Heart left ventricle (tissue), 16 donors: ENCODE data around the gene VAT1L. TPM values are rescaled to one million over a fixed set of nuclear protein-coding genes. Genes with fewer than 3 reads are reported as not detected.

Source experiments
- ATAC-seq, 4 donors: fragments of 200-7000 bp; cut with Tn5 transposase; one replicate each; pipeline ENCODE4 v1.9.1; 2020 to 2022; ENCODE audit warnings: moderate library complexity in 4 of 4, mild to moderate bottlenecking in 3 of 4, moderate number of reproducible peaks in 1 of 4
- DNase-seq, 5 donors: peaks; one replicate each; pipeline ENCODE4 v3.0.0-alpha.2; 2020
- H3K27ac ChIP-seq, 12 donors: fragments of 200-600 bp; sonication (generic) in 4 of 12; one replicate each; pipeline versions ENCODE4 v1.5.0 to v1.8.0; 2016 to 2022; ENCODE audit warnings: mild to moderate bottlenecking in 2 of 12
- H3K27me3 ChIP-seq, 9 donors: fragments of 200-600 bp; sonication (generic) in 2 of 9; one replicate each; pipeline versions ENCODE4 v1.5.1 to v1.8.0; 2016 to 2022; ENCODE audit warnings: mild to moderate bottlenecking in 3 of 9
- H3K36me3 ChIP-seq, 9 donors: fragments of 200-600 bp; sonication (generic) in 2 of 9; one replicate each; pipeline versions ENCODE4 v1.5.0 to v1.8.0; 2018 to 2022; ENCODE audit warnings: mild to moderate bottlenecking in 2 of 9
- H3K4me1 ChIP-seq, 12 donors: fragments of 200-600 bp; sonication (generic) in 4 of 12; one replicate each; pipeline versions ENCODE4 v1.5.0 to v1.8.0; 2016 to 2022; ENCODE audit warnings: mild to moderate bottlenecking in 3 of 12
- H3K4me3 ChIP-seq, 12 donors: fragments of 200-600 bp; sonication (generic) in 4 of 12; one replicate each; pipeline versions ENCODE4 v1.5.0 to v1.8.0; 2017 to 2022; ENCODE audit warnings: mild to moderate bottlenecking in 9 of 12, moderate library complexity in 4 of 12
- H3K9me3 ChIP-seq, 12 donors: fragments of 200-600 bp; sonication (generic) in 4 of 12; one replicate each; pipeline versions ENCODE4 v1.5.0 to v1.8.0; 2016 to 2022; ENCODE audit warnings: mild to moderate bottlenecking in 1 of 12
- POLR2A ChIP-seq, 2 donors: fragments of 450-650 bp; IDR thresholded peaks; one replicate each; pipeline ENCODE4 v1.6.1; 2017; ENCODE audit warnings: antibody characterized with exemption in 2 of 2, mild to moderate bottlenecking in 2 of 2, moderate library complexity in 2 of 2
- WGBS, 4 donors: extraction: QIAGEN DNeasy Blood & Tissue Kit in 2 of 4; methylation state at CpG; one replicate each; pipeline versions ENCODE4 v1.1.5 to v1.1.7; 2013 to 2018; 5-methylcytosine and 5-hydroxymethylcytosine counted together
- intact Hi-C, 10 donors: fragments of 100-400 bp; cut with DNase I; formaldehyde crosslinking; loops; one replicate each; pipeline versions ENCODE4 v1.11.1 to v1.14.2; 2022
- polyA plus RNA-seq, 2 donors: library from polyadenylated mRNA; stranded (reverse); fragments of 200-250 nt; gene quantifications; one replicate each; pipeline ENCODE4 v1.2.3, GENCODE V29; 2013
- total RNA-seq, 9 donors: library from RNA; depleted of rRNA in 2 of 9; stranded (reverse); fragments of >200 nt in 2 of 9; fragmentation: NEBNext Ultra II Directional in 3 of 9; extraction: Animal tissue kit (Norgen Biotek cat#: 25700) in 3 of 9; gene quantifications; one replicate each; pipeline versions ENCODE4 v1.1.0 to v1.2.4, GENCODE V29; 2016 to 2023
- TF ChIP-seq, protein P1 (sequence below), 12 donors: fragments of 200-600 bp; sonication (generic) in 4 of 12; IDR thresholded peaks; one replicate each; pipeline versions ENCODE4 v1.5.0 to v1.8.0; 2018 to 2022; ENCODE audit warnings: antibody characterized with exemption in 12 of 12, mild to moderate bottlenecking in 5 of 12
- donor health status: ischemic (EF 13 %, LVEDD 7.1; RV severe dilation, severe dysfunction).
- donor health status: healthy with polysubstance abuse.
- donor health status: DM: no; HTN: yes; CAD: no.
- donor health status: DM: no; HTN: no; CAD: no.
- donor health status: ischemic (EF 25% LVEDD 6.9; RV normal size, moderate dysfunction).
- donor health status: ischemic (EF 25% LVEDD 5.7; RV mildly dilated, moderate dysfunction).
- donor health status: healthy.
- donor health status: DM: yes; HTN: yes; CAD: no.
- donor health status: ischemic (EF 35%, LVEDD 5.7; RV mildly dilated, moderate dysfunction).
- donor health status: nonischemic (EF 11% LVEDD 7.7; RV severe dilation, severe dysfunction).
- donor health status: DM: yes; HTN: yes; CAD: no.
- donor health status: PGD.
- donor health status: ischemic (EF 29% LVEDD 5.4; RV normal size, mild dysfunction).
- donor health status: nonischemic (EF 23%, LVEDD 6.1; RV moderate dilation, normal function).

The VAT1L gene
- total and polyA plus RNA-seq, 11 donors: 0.32 to 57.5 (median 11.0) TPM

DNA sequence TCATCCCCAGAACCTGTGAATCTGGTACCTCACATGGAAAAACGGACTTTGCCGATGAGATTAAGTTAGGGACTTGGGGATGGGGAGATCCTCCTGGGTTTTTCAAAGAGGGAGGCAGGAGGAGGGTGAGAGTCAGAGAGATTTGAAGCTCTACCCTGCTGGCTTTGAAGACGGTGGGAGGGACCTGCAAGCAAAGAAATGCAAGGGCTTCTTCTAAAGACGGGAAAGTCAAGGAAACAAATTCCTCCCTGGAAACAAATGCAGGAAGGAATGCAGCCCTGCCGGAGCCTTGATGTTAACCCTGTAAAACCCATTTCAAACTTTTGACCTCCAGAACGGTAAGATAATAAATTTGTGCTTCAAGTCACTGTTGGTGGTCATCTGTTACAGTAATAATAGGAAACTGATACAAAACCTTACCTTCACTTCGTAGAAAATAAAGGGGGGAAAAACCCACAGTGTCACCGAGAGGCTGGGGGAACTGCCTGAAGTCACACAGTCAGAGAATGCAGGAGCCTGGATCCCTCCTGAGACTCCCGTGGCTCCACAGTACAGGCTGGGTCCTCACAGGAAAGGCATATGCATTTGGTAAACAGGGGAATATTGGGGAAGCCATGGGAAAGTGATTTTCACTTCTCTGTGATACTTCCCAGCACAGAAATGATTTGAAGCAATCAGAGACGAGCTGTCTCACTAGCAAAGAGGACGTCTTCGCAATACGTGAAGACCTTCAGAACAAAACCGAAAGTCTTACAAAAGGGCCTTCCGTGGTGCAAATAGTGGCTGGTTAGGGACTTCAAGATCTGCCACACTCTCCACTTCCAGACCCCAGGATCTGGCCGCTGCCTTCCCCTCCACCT, 175.1 kb downstream of the VAT1L start:
- TF ChIP-seq, protein P1, sequence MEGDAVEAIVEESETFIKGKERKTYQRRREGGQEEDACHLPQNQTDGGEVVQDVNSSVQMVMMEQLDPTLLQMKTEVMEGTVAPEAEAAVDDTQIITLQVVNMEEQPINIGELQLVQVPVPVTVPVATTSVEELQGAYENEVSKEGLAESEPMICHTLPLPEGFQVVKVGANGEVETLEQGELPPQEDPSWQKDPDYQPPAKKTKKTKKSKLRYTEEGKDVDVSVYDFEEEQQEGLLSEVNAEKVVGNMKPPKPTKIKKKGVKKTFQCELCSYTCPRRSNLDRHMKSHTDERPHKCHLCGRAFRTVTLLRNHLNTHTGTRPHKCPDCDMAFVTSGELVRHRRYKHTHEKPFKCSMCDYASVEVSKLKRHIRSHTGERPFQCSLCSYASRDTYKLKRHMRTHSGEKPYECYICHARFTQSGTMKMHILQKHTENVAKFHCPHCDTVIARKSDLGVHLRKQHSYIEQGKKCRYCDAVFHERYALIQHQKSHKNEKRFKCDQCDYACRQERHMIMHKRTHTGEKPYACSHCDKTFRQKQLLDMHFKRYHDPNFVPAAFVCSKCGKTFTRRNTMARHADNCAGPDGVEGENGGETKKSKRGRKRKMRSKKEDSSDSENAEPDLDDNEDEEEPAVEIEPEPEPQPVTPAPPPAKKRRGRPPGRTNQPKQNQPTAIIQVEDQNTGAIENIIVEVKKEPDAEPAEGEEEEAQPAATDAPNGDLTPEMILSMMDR (IDR thresholded peaks at IDR 0.05): no peak
- no peak for TF ChIP-seq POLR2A (IDR thresholded peaks at IDR 0.05)
- Histone ChIP-seq H3K4me1 (peaks cover 0 to 5% (median 0%) of the 10 kb centered on the region in 12 donors), H3K36me3 (no peaks in the 10 kb centered on the region), H3K27ac (no peak overlapping the region), H3K4me3 (no peak overlapping the region), H3K9me3 (no peaks in the 10 kb centered on the region), H3K27me3 (peaks cover 0 to 21% (median 0%) of the 10 kb centered on the region in 9 donors)
- DNase-seq (no peak), ATAC-seq (no peak)
- 43 to 62% (median 48%) methylated on average over 16 of the region's 16 CpGs for WGBS, 4 donors
- intact Hi-C loops: loop anchor here in 4 of 10 donors (2.0 to 10.0 kb wide), 4 partner anchors 105 to 179 kb away; partner anchors contain the start of gene VAT1L (in 1 of the 4)

DNA sequence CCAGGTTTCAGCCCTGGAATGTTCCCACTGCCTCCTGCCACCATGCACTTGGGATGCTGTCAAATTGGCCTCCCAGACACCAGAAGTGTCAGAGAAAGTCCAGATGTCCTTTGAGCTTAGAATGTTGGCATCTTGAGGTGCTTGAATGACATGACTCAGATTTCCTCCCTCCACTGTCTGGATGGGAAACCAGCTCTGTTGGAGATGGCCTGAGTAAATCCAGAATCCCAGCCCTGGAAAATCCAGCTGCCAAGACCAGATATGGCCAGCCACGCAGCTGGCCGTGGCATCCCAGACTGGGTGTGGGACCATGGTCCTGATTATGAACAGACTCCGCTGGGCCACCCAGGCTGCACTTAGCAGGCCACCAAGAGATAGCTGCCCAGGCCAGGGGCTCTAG, 177.0 kb downstream of the VAT1L start:
- Histone ChIP-seq H3K36me3 (no peaks in the 10 kb centered on the region), H3K4me3 (no peak overlapping the region), H3K4me1 (peaks cover 0 to 5% (median 0%) of the 10 kb centered on the region in 12 donors), H3K9me3 (no peaks in the 10 kb centered on the region), H3K27me3 (peaks cover 0 to 21% (median 0%) of the 10 kb centered on the region in 9 donors), H3K27ac (no peak overlapping the region)
- 30 to 38% (median 35%) methylated on average over 3 of the region's 3 CpGs for WGBS, 4 donors
- ATAC-seq (peak; percentile 34 to 94 (median 88)), DNase-seq (peak in 4 of 5 donors; percentile 36 to 65 (median 54))
- intact Hi-C loops: loop anchor here in 3 of 10 donors (2.0 to 10.0 kb wide), 3 partner anchors 107 to 181 kb away; partner anchors contain the start of gene VAT1L (in 1 of the 3)
- TF ChIP-seq, protein P1 (IDR thresholded peaks at IDR 0.05): no peak
- TF ChIP-seq POLR2A (IDR thresholded peaks at IDR 0.05): no peak

DNA sequence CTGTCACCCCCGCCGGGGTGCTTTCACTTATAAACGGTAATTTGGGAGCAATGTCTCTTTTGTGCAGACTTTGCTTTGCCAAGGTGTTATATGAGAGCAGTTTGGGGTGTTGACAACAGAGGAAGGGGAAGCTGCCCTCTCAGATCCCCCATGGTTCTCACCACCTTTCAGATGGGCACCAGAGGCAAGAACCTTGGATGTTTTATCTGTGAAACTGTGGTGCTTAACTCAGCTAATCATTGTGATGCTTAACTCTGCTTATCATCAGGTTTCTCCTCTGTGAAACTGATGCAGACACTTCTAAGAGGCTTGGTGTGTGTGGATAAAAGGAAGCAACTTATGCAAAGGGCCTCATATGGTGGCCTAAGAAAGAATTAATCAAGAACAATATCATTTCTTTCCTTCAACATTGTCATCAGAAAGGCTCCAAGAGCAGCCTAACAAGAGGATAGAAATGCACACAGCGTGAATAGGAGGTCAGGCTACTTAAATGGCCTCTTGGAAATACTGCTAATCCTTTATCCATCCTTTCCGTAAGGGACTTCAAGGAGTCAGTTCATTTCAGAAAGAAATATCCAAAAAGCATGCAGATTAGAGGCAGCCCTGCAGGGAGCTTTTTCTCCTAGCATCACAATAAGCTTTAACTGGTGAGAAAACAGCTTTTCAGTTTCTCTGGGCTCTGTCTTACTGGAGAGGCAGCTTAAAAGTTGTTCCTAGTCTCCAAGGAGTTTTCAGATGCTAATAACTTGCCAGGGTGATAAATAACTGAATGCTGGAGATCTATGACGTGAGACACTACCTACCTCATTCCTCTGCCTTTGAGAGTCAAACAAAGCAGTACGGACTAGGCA, 178.9 kb downstream of the VAT1L start:
- intact Hi-C loops: loop anchor here in 2 of 10 donors (10.0 kb wide), 2 partner anchors 172 to 182 kb away; partner anchors contain the start of gene VAT1L (in 1 of the 2)
- no peaks in the 10 kb centered on the region for H3K9me3 ChIP-seq
- ATAC-seq (no peak), DNase-seq (no peak)
- no peak overlapping the region for H3K27ac ChIP-seq
- no peaks in the 10 kb centered on the region for H3K36me3 ChIP-seq
- H3K4me3 ChIP-seq: no peak overlapping the region
- 42 to 61% (median 54%) methylated on average over 7 of the region's 7 CpGs for WGBS, 4 donors
- TF ChIP-seq, protein P1 (IDR thresholded peaks at IDR 0.05): no peak
- TF ChIP-seq POLR2A (IDR thresholded peaks at IDR 0.05): no peak
- peaks cover 0 to 17% (median 0%) of the 10 kb centered on the region in 9 donors for H3K27me3 ChIP-seq
- peaks cover 0 to 5% (median 0%) of the 10 kb centered on the region in 12 donors for H3K4me1 ChIP-seq
